ENCODE data around the gene PRPSAP1.

PRPSAP1 gene

GRCh38 chr17:76376318-76377133 is 22.8 kb upstream of the PRPSAP1 start:
- H3K4me3 ChIP-seq (ENCODE audit: low read depth, low read length): no peak overlapping the region
- peak; percentile 65 for DNase-seq (ENCODE audit: low read depth)
- no peak for TF ChIP-seq CTCF (conservative IDR thresholded peaks at IDR 0.05; ENCODE audit: low read depth, low read length)

DNA sequence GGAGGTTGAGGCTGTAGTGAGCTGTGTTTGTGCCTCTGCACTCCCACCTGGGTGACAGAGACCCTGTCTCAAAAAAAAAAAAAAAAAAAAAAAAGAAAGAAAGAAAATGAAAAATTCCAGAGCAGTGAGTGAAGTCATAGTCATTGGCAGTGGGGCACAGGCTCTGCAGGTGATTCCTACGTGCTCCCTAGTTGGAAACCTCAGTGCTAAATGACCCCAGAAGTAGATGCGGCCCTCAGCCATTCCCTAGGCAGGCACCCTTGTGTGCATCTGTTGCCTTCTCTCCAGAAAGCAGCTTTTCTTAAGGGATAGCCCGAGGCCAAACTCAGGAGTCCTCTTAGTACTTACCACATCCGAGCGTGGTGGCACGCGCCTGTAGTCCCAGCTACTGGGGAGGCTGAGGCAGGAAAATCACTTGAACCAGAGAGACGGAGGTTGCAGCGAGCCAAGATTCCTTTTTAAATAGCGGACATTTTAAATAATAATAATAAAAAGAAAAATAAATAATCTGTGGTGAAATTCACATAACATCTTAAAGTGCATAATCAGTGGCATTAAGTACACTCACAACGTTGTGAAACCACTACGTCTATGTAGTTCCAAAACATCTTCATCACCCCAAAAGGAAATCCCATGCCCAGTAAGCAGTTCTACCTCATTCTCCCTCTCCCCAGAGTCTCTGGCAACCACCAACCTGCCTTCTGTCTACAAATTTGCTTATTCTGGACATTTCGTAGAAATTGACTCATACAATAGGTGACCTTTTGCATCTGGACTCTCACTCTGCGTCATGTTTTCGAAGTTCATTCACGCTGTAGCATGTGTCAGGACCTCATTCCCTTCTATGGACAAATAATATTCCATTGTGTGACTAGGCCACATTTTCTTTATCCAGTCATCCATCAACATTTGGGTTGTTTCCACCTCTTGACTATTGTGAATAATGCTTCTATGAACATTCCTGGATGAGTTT is 18.2 kb upstream of the PRPSAP1 start:
- no peak overlapping the region for H3K4me3 ChIP-seq (ENCODE audit: low read depth, low read length)
- no peak for TF ChIP-seq CTCF (conservative IDR thresholded peaks at IDR 0.05; ENCODE audit: low read depth, low read length)
- DNase-seq (ENCODE audit: low read depth): peak; percentile 98

GRCh38 chr17:76370261-76370993 is 16.7 kb upstream of the PRPSAP1 start:
- H3K4me3 ChIP-seq (ENCODE audit: low read depth, low read length): no peak overlapping the region
- peak; percentile 71 for TF ChIP-seq CTCF (conservative IDR thresholded peaks at IDR 0.05; ENCODE audit: low read depth, low read length)
- peak; percentile 86 for DNase-seq (ENCODE audit: low read depth)

DNA sequence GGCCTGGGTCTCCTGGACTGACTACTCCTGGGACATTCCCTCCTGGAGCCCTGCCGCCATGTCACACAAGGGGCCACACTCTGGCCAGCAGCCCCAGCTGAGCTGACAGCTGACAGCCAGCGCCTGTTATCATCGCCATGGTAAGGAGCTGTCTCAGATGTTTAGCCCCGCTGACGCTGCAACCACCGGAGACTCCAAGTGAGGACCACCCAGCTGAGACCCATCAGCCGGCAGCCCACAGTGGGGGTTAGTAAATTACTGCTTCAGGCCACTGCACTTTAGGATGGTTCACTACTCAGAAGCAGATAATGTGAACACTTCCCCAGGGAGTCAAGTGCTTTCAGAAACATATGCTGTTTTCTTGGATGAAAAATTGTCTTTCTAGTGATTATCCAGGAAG is 16.1 kb upstream of the PRPSAP1 start:
- DNase-seq (ENCODE audit: low read depth): no peak
- H3K4me3 ChIP-seq (ENCODE audit: low read depth, low read length): no peak overlapping the region
- TF ChIP-seq CTCF (conservative IDR thresholded peaks at IDR 0.05; ENCODE audit: low read depth, low read length): no peak

- no peak for TF ChIP-seq CTCF (conservative IDR thresholded peaks at IDR 0.05; ENCODE audit: low read depth, low read length)
- no peak overlapping the region for H3K4me3 ChIP-seq (ENCODE audit: low read depth, low read length)
- DNase-seq (ENCODE audit: low read depth): peak; percentile 57
Observed at GRCh38 chr17:76369379-76369778, 15.7 kb upstream of the PRPSAP1 start.

- TF ChIP-seq CTCF (conservative IDR thresholded peaks at IDR 0.05; ENCODE audit: low read depth, low read length): peak; percentile 22
- DNase-seq (ENCODE audit: low read depth): peak; percentile 72
- H3K4me3 ChIP-seq (ENCODE audit: low read depth, low read length): peak overlapping the region; percentile 51
Observed at GRCh38 chr17:76368545-76368944, 14.8 kb upstream of the PRPSAP1 start.
